A549 (cell line): ENCODE data around the gene LRRC46.

Experiments
- CEBPB ChIP-seq, 2 experiments: fragments of >200 bp in 1 of 2; sonication (Bioruptor Twin) in 1 of 2; formaldehyde crosslinking in 1 of 2; IDR thresholded peaks; 2 replicates each; pipeline ENCODE4 v1.6.1; 2012 to 2016
- CHD4 ChIP-seq: fragments of 200-600 bp; sonication (generic); IDR thresholded peaks from 2 replicates; pipeline ENCODE4 v1.6.1; 2016; ENCODE audit warnings: antibody characterized with exemption, mild to moderate bottlenecking, borderline replicate concordance
- EHMT2 ChIP-seq: fragments of 200-600 bp; sonication (generic); IDR thresholded peaks from 2 replicates; pipeline ENCODE4 v1.6.1; 2016; ENCODE audit warnings: antibody characterized with exemption, low read depth, mild to moderate bottlenecking, moderate library complexity
- EP300 ChIP-seq, 2 experiments: fragments of >200 bp; sonication (Bioruptor Twin); formaldehyde crosslinking; IDR thresholded peaks; 2 replicates in 1 of 2; 3 replicates in 1 of 2; pipeline ENCODE4 v1.6.1; 2016 to 2017
- ESRRA ChIP-seq: fragments of 150-350 bp; IDR thresholded peaks from 2 replicates; pipeline ENCODE4 v1.6.1; 2014; ENCODE audit warnings: mild to moderate bottlenecking, low read length, borderline replicate concordance
- MAZ ChIP-seq: fragments of 150-350 bp; IDR thresholded peaks from 2 replicates; pipeline ENCODE4 v1.6.1; 2014; ENCODE audit warnings: antibody characterized with exemption, low read depth, low read length, borderline replicate concordance
- PHF8 ChIP-seq: fragments of 200-600 bp; sonication (generic); IDR thresholded peaks from 2 replicates; pipeline ENCODE4 v1.6.1; 2016; ENCODE audit warnings: low read depth, mild to moderate bottlenecking, antibody characterized with exemption, moderate library complexity, borderline replicate concordance
- POLR2A ChIP-seq: IDR thresholded peaks from 2 replicates; pipeline ENCODE4 v1.6.1; 2012; ENCODE audit warnings: mild to moderate bottlenecking, low read length
- RAD21 ChIP-seq, 2 experiments: fragments of >200 bp in 1 of 2; sonication (Bioruptor Twin) in 1 of 2; formaldehyde crosslinking in 1 of 2; IDR thresholded peaks in 1 of 2; conservative IDR thresholded peaks in 1 of 2; 2 replicates in 1 of 2; 3 replicates in 1 of 2; pipeline ENCODE4 v1.6.1; 2012 to 2018; ENCODE audit warnings: inconsistent platforms in 1 of 2
- RNF2 ChIP-seq: fragments of 200-600 bp; sonication (generic); IDR thresholded peaks from 2 replicates; pipeline ENCODE4 v1.6.1; 2016; ENCODE audit warnings: low read depth, mild to moderate bottlenecking, antibody characterized with exemption, moderate library complexity, borderline replicate concordance
- TF ChIP-seq, protein P1 (sequence below): fragments of >200 bp; sonication (Bioruptor Twin); formaldehyde crosslinking; IDR thresholded peaks from 3 replicates; pipeline ENCODE4 v1.5.1; 2016
- TF ChIP-seq, protein P2 (sequence below): IDR thresholded peaks from 2 replicates; pipeline ENCODE4 v1.6.1; 2012

DNA sequence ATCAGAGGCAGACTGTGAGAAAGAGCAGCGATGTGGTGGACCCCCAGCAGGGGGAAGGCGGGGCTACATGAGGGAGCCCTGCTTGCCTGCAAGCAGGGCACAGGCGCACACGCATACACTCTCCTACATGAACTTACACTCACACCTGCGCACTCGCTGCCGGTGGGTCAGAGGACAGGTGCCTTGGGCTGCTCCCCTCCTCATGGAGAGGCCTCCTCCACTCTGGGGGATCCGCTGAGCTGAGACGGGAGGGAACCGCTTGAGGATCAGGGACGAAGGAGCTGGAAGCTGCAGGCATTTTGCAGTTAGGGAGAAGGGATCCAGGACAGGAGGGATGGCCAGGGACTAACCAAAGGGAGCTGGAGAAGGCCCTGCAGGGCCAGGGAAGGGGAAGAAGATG, 24.0 kb upstream of the LRRC46 start:
- TF ChIP-seq POLR2A (no peak), ESRRA (no peak), PHF8 (no peak), MAZ (no peak), CEBPB (IDR thresholded peaks at IDR 0.05) (no peak), RAD21 (conservative IDR thresholded peaks at IDR 0.05 in 1 of 2, IDR thresholded peaks at IDR 0.05 in 1 of 2) (no peak), RNF2 (no peak), CHD4 (no peak), EHMT2 (no peak), EP300 (IDR thresholded peaks at IDR 0.05) (no peak)
- TF ChIP-seq, protein P1, sequence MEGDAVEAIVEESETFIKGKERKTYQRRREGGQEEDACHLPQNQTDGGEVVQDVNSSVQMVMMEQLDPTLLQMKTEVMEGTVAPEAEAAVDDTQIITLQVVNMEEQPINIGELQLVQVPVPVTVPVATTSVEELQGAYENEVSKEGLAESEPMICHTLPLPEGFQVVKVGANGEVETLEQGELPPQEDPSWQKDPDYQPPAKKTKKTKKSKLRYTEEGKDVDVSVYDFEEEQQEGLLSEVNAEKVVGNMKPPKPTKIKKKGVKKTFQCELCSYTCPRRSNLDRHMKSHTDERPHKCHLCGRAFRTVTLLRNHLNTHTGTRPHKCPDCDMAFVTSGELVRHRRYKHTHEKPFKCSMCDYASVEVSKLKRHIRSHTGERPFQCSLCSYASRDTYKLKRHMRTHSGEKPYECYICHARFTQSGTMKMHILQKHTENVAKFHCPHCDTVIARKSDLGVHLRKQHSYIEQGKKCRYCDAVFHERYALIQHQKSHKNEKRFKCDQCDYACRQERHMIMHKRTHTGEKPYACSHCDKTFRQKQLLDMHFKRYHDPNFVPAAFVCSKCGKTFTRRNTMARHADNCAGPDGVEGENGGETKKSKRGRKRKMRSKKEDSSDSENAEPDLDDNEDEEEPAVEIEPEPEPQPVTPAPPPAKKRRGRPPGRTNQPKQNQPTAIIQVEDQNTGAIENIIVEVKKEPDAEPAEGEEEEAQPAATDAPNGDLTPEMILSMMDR: no peak
- TF ChIP-seq, protein P2, sequence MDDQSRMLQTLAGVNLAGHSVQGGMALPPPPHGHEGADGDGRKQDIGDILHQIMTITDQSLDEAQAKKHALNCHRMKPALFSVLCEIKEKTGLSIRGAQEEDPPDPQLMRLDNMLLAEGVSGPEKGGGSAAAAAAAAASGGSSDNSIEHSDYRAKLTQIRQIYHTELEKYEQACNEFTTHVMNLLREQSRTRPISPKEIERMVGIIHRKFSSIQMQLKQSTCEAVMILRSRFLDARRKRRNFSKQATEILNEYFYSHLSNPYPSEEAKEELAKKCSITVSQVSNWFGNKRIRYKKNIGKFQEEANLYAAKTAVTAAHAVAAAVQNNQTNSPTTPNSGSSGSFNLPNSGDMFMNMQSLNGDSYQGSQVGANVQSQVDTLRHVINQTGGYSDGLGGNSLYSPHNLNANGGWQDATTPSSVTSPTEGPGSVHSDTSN: no peak
